HEK293T (cell line): Measurements from ENCODE around the gene SLK.

Source experiments
- CTCF ChIA-PET: fragments of 350-600 bp; formaldehyde crosslinking; extraction: SDS; loops from one replicate; lab custom pipeline; 2021; ENCODE audit warnings: antibody characterized with exemption, inconsistent platforms; lab: Yijun Ruan, JAX
- POLR2A ChIA-PET: fragments of 350-600 bp; formaldehyde crosslinking; extraction: SDS; loops from one replicate; lab custom pipeline; 2020; ENCODE audit warnings: antibody characterized with exemption, inconsistent platforms; lab: Yijun Ruan, JAX
- DNase-seq: peaks from one replicate; pipeline ENCODE4 v3.0.0; 2012; ENCODE audit warnings: mixed read lengths; ENCODE audit errors: extremely low spot score
- ARNT ChIP-seq: fragments of 450-650 bp; IDR thresholded peaks from 2 replicates; pipeline ENCODE4 v1.6.1; 2017; ENCODE audit warnings: mild to moderate bottlenecking
- BHLHE40 ChIP-seq: fragments of 450-650 bp; IDR thresholded peaks from 2 replicates; pipeline ENCODE4 v1.6.1; 2016; ENCODE audit warnings: mild to moderate bottlenecking, moderate library complexity, borderline replicate concordance
- CTBP1 ChIP-seq: fragments of 450-650 bp; IDR thresholded peaks from 2 replicates; pipeline ENCODE4 v1.6.1; 2016; ENCODE audit warnings: borderline replicate concordance
- ELF4 ChIP-seq: fragments of 450-650 bp; IDR thresholded peaks from 2 replicates; pipeline ENCODE4 v1.6.1; 2017; ENCODE audit warnings: antibody characterized with exemption
- FOXA1 ChIP-seq: fragments of 450-650 bp; IDR thresholded peaks from 2 replicates; pipeline ENCODE4 v1.6.1; 2016; ENCODE audit warnings: mild to moderate bottlenecking
- FOXK2 ChIP-seq: fragments of 450-650 bp; IDR thresholded peaks from 2 replicates; pipeline ENCODE4 v1.6.1; 2016; ENCODE audit warnings: mild to moderate bottlenecking
- FOXM1 ChIP-seq: fragments of 450-650 bp; IDR thresholded peaks from 2 replicates; pipeline ENCODE4 v1.6.1; 2017; ENCODE audit warnings: mild to moderate bottlenecking, borderline replicate concordance
- HDGF ChIP-seq: fragments of 450-650 bp; IDR thresholded peaks from 2 replicates; pipeline ENCODE4 v1.6.1; 2017; ENCODE audit warnings: antibody characterized with exemption, borderline replicate concordance
- L3MBTL2 ChIP-seq: fragments of 450-650 bp; conservative IDR thresholded peaks from 2 replicates; pipeline ENCODE4 v1.6.1; 2016; ENCODE audit warnings: mild to moderate bottlenecking
- LEF1 ChIP-seq: fragments of 450-650 bp; IDR thresholded peaks from 2 replicates; pipeline ENCODE4 v1.6.1; 2017; ENCODE audit warnings: mild to moderate bottlenecking, borderline replicate concordance
- NFRKB ChIP-seq: fragments of 450-650 bp; IDR thresholded peaks from 2 replicates; pipeline ENCODE4 v1.6.1; 2016; ENCODE audit warnings: mild to moderate bottlenecking, moderate library complexity
- SP1 ChIP-seq: fragments of 450-650 bp; IDR thresholded peaks from 2 replicates; pipeline ENCODE4 v1.6.1; 2017
- SUZ12 ChIP-seq: fragments of 450-650 bp; IDR thresholded peaks from 2 replicates; pipeline ENCODE4 v1.6.1; 2016; ENCODE audit warnings: mild to moderate bottlenecking
- TARDBP ChIP-seq: fragments of 450-650 bp; IDR thresholded peaks from 2 replicates; pipeline ENCODE4 v1.6.1; 2016
- ZNF384 ChIP-seq: fragments of 450-650 bp; IDR thresholded peaks from 2 replicates; pipeline ENCODE4 v1.6.1; 2016
- TF ChIP-seq, protein P1 (sequence below): fragments of 450-650 bp; IDR thresholded peaks from 2 replicates; pipeline ENCODE4 v1.6.1; 2016

The SLK gene

GRCh38 chr10:104033401-104033930 is 66.5 kb downstream of the SLK start:
- no peak for TF ChIP-seq FOXK2
- TF ChIP-seq NFRKB = no peak
- TF ChIP-seq ZNF384 = no peak
- no peak for TF ChIP-seq TARDBP
- no peak for TF ChIP-seq SUZ12
- TF ChIP-seq L3MBTL2 = no peak
- TF ChIP-seq ELF4 = no peak
- ChIA-PET POLR2A (interaction anchor here (0.8 kb wide), 1 partner anchor 47 kb away, joined by 3 read pairs; no protein-coding TSS in a partner anchor), CTCF (no interaction called here)
- peak; percentile 3 for DNase-seq

DNA sequence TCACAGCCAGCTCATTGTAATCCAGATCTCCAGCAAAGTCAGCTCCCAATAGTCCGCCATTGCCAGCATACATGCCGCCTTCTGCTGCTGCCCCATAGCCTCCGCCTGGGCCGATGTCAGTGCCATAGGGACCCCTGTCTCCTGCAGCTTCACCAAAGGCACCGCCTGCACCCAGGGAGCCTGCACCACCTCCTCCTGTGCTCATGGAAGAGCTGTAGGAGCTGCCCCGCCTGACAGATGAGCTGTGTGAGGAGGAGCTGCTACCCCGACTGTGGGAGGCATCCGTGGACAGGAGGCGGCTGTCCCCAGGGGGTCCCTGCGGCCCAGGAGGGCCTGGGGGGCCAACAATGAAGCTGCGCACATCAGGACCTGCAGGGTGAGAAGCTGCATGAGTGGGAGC is 67.0 kb downstream of the SLK start:
- DNase-seq = no peak
- TF ChIP-seq FOXK2 = no peak
- TF ChIP-seq SP1 = no peak
- no peak for TF ChIP-seq CTBP1
- TF ChIP-seq ELF4 = no peak
- no peak for TF ChIP-seq ZNF384
- TF ChIP-seq SUZ12 = no peak
- TF ChIP-seq, protein P1, sequence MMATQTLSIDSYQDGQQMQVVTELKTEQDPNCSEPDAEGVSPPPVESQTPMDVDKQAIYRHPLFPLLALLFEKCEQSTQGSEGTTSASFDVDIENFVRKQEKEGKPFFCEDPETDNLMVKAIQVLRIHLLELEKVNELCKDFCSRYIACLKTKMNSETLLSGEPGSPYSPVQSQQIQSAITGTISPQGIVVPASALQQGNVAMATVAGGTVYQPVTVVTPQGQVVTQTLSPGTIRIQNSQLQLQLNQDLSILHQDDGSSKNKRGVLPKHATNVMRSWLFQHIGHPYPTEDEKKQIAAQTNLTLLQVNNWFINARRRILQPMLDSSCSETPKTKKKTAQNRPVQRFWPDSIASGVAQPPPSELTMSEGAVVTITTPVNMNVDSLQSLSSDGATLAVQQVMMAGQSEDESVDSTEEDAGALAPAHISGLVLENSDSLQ = no peak
- TF ChIP-seq TARDBP = no peak
- no peak for TF ChIP-seq LEF1
- TF ChIP-seq NFRKB = no peak
- no peak for TF ChIP-seq FOXA1
- no peak for TF ChIP-seq FOXM1
- no peak for TF ChIP-seq L3MBTL2
- no peak for TF ChIP-seq HDGF
- no peak for TF ChIP-seq ARNT
- no peak for TF ChIP-seq BHLHE40
- CTCF ChIA-PET = no interaction called here
- POLR2A ChIA-PET = interaction anchor here (0.8 kb wide), 1 partner anchor 48 kb away, joined by 3 read pairs; no protein-coding TSS in a partner anchor

GRCh38 chr10:104034401-104035193 is 67.7 kb downstream of the SLK start:
- ChIA-PET CTCF (no interaction called here), POLR2A (interaction anchor here (0.8 kb wide), 1 partner anchor 48 kb away, joined by 3 read pairs; no protein-coding TSS in a partner anchor)
- DNase-seq = no peak

DNA sequence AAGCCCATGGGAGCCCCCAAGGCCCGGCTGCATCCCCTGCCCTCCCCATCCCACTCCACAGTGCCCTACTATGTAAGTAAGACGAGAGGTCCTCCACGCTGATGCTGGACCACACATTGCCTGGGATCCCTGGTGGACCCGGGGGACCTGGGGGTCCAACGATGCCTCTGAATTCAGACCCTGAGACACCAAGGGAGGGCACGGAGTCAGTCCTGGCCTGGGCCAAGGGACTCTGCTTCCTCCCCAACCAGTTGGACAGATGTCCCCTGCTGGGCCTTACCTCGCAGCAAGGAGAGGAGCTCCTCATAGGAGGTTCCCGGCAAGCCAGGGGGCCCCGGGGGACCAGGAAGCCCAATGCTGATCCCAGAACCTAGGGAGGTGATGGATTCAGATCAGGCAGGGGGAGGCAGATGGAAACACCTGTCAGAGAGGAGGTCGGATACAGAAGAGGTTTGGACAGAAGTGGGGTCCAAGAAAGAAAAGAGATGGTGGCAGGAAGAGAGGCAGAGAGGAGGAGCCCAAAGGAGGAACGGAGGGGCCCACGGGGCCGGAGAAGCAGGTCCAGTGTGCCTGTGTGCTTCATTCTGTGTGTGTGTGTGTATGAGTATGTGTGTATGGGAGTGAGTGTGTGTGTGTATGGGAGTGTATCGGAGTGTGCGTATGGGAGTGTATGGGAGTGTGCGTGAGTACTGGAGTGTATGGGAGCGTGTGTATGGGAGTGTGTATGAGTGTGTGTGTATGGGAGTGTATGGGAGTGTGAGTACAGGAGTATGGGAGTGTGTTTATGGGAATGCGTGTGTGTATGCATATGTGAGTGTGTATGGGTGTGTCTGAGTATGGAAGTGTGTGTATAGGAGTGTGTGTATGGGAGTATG is 68.5 kb downstream of the SLK start:
- TF ChIP-seq TARDBP = peak; percentile 91
- no peak for TF ChIP-seq FOXK2
- TF ChIP-seq, protein P1 = no peak
- TF ChIP-seq BHLHE40 = no peak
- ChIA-PET CTCF (no interaction called here), POLR2A (no interaction called here)
- no peak for DNase-seq

More at GRCh38 chr10:104034401-104035193, 67.7 kb downstream of the SLK start:
- TF ChIP-seq ELF4 = no peak
- TF ChIP-seq L3MBTL2 = no peak
- TF ChIP-seq ARNT = no peak
- TF ChIP-seq, protein P1 = no peak
- TF ChIP-seq BHLHE40 = no peak
- no peak for TF ChIP-seq ZNF384
- TF ChIP-seq FOXA1 = no peak
- TF ChIP-seq FOXK2 = no peak
- TF ChIP-seq FOXM1 = no peak
- TF ChIP-seq SP1 = no peak
- no peak for TF ChIP-seq HDGF
- TF ChIP-seq LEF1 = no peak
- TF ChIP-seq SUZ12 = no peak
- no peak for TF ChIP-seq TARDBP
- no peak for TF ChIP-seq CTBP1
- no peak for TF ChIP-seq NFRKB

GRCh38 chr10:104036069-104036384 is 69.1 kb downstream of the SLK start:
- CTCF ChIA-PET = no interaction called here
- POLR2A ChIA-PET = no interaction called here
- no peak for DNase-seq
- no peak for TF ChIP-seq SUZ12
- no peak for TF ChIP-seq FOXA1
- no peak for TF ChIP-seq CTBP1
- no peak for TF ChIP-seq TARDBP
- no peak for TF ChIP-seq ARNT
- TF ChIP-seq FOXK2 = no peak
- TF ChIP-seq BHLHE40 = no peak
- TF ChIP-seq FOXM1 = no peak
- no peak for TF ChIP-seq L3MBTL2
- no peak for TF ChIP-seq ZNF384
- no peak for TF ChIP-seq SP1
- no peak for TF ChIP-seq HDGF
- TF ChIP-seq NFRKB = no peak
- TF ChIP-seq ELF4 = no peak
